HG02763 (cell line): ENCODE measurements around the gene BDKRB2.

Experiments used
- ATAC-seq: cut with Tn5 transposase; IDR thresholded peaks from one replicate; pipeline ENCODE4 v1.9.1; 2021; ENCODE audit warnings: mild to moderate bottlenecking, moderate library complexity; ENCODE audit not compliant: unreplicated experiment

BDKRB2 gene

DNA sequence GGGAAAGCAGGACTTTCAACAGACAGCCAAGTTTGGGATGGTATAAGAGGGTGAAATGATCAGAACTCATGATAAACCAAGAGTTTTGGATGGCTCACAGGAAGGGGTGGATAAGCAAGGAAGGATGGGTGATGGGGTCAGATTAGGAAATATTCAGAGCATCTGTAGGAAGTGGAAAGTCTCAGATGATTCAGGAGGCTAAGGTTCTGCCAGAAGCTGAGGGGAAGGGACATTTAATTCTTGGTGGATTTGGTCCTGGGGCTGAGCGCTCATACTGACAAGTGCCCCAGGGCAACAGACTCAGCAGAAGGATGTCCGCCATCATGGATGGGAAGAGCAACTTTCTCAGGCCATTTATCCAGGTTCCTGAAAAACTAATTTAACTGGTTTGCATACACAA is 28.4 kb upstream of the BDKRB2 start:
- no peak for ATAC-seq

GRCh38 chr14:96176811-96177211 is 27.8 kb upstream of the BDKRB2 start:
- no peak for ATAC-seq

GRCh38 chr14:96177766-96178375 is 26.8 kb upstream of the BDKRB2 start:
- ATAC-seq = no peak

- no peak for ATAC-seq
These were observed 25.9 kb upstream of the BDKRB2 start for GRCh38 chr14:96178461-96179321.

GRCh38 chr14:96180043-96180874 is 24.4 kb upstream of the BDKRB2 start:
- ATAC-seq = no peak

- no peak for ATAC-seq
These were observed 23.2 kb upstream of the BDKRB2 start for GRCh38 chr14:96181186-96182056.

GRCh38 chr14:96182546-96182945 is 22.1 kb upstream of the BDKRB2 start:
- no peak for ATAC-seq

GRCh38 chr14:96184737-96185136 is 19.9 kb upstream of the BDKRB2 start:
- ATAC-seq = no peak

- ATAC-seq = no peak
These were observed 17.2 kb upstream of the BDKRB2 start for GRCh38 chr14:96187216-96188031.

- ATAC-seq = peak; percentile 51
These were observed 15.3 kb upstream of the BDKRB2 start for GRCh38 chr14:96189281-96189711.

- ATAC-seq = no peak
These were observed 13.3 kb upstream of the BDKRB2 start for GRCh38 chr14:96191353-96191752.

- no peak for ATAC-seq
These were observed 12.7 kb upstream of the BDKRB2 start for GRCh38 chr14:96191841-96192462.

- no peak for ATAC-seq
These were observed 11.4 kb upstream of the BDKRB2 start for GRCh38 chr14:96192975-96193805.

GRCh38 chr14:96194262-96194656 is 10.4 kb upstream of the BDKRB2 start:
- ATAC-seq = no peak

- ATAC-seq = no peak
These were observed 9.8 kb upstream of the BDKRB2 start for GRCh38 chr14:96194657-96195431.

DNA sequence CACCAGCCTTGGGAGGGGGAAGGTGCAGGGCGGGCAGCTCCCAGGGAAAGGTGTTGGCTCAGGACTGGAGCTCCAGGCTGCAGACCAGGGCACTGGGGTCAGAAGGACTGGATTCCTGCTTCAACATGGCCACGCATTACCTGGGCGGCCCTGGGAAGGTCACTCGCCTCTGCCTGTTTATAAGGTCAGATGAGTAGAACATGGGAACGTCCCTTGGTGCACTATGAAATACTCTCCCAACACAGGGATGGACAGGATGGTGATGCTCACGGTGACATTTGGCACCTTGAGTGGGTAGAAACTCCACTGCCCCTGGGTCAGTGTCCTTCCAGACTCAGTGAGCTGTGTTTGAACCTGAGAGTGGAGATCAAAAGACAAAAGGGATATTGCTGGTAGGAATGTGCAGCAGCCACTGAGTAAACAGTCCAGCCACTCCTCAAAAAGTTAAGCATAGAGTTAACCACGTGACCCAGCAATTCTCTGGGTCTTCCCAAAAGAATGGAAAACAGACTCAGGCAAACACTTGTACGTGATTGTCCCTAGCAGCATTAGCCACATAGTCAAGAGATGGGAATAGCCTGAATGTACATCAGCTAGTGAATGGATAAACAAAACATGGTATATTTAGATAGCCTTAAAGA is 9.1 kb upstream of the BDKRB2 start:
- no peak for ATAC-seq
